Stimulated activated CD8-positive, alpha-beta memory T cell treated with anti-CD3 and anti-CD28 coated beads, Interleukin-7, amount 100 ng/mL, for 4 hours (primary cell): Measurements from ENCODE around the gene NPAS2.

Source experiments
- DNase-seq, 2 donors: peaks; one replicate each; pipeline ENCODE4 v3.0.0-alpha.2; 2020; ENCODE audit warnings: low read depth in 2 of 2

The NPAS2 gene

GRCh38 chr2:100821911-100822265 is 1.9 kb downstream of the NPAS2 start:
- no peak for DNase-seq

- no peak for DNase-seq
Measured at GRCh38 chr2:100822587-100823248, 2.8 kb downstream of the NPAS2 start.

GRCh38 chr2:100823665-100824438 is 3.9 kb downstream of the NPAS2 start:
- no peak for DNase-seq

- no peak for DNase-seq
Measured at GRCh38 chr2:100824842-100825241, 4.9 kb downstream of the NPAS2 start.

- DNase-seq: no peak
Measured at GRCh38 chr2:100826494-100826893, 6.6 kb downstream of the NPAS2 start.

- DNase-seq: no peak
Measured at GRCh38 chr2:100831158-100831750, 11.3 kb downstream of the NPAS2 start.

- DNase-seq: no peak
Measured at GRCh38 chr2:100831831-100832230, 11.9 kb downstream of the NPAS2 start.

GRCh38 chr2:100832885-100833284 is 12.9 kb downstream of the NPAS2 start:
- no peak for DNase-seq

- DNase-seq: no peak
Measured at GRCh38 chr2:100833331-100833730, 13.4 kb downstream of the NPAS2 start.

- no peak for DNase-seq
Measured at GRCh38 chr2:100834221-100834620, 14.3 kb downstream of the NPAS2 start.

GRCh38 chr2:100835006-100835659 is 15.2 kb downstream of the NPAS2 start:
- DNase-seq: no peak

GRCh38 chr2:100840519-100840918 is 20.6 kb downstream of the NPAS2 start:
- no peak for DNase-seq

- no peak for DNase-seq
Measured at GRCh38 chr2:100842241-100842922, 22.4 kb downstream of the NPAS2 start.

- no peak for DNase-seq
Measured at GRCh38 chr2:100844514-100844913, 24.6 kb downstream of the NPAS2 start.

GRCh38 chr2:100845141-100845991 is 25.4 kb downstream of the NPAS2 start:
- DNase-seq: no peak

GRCh38 chr2:100846716-100847115 is 26.8 kb downstream of the NPAS2 start:
- no peak for DNase-seq

GRCh38 chr2:100852447-100852846 is 32.5 kb downstream of the NPAS2 start:
- DNase-seq: no peak

- DNase-seq: no peak
Measured at GRCh38 chr2:100852999-100853908, 33.3 kb downstream of the NPAS2 start.

- no peak for DNase-seq
Measured at GRCh38 chr2:100853909-100854810, 34.2 kb downstream of the NPAS2 start.
